AG09309 (cell line): ENCODE results near the gene DTL.

Source experiments
- DNase-seq: peaks from one replicate; pipeline ENCODE4 v3.0.0-alpha.2; 2010; ENCODE audit warnings: low read depth
- H3K4me3 ChIP-seq: 2 replicates; pipeline ENCODE4 v1.5.1; 2011; ENCODE audit warnings: mild to moderate bottlenecking, low read depth, low read length, moderate library complexity; ENCODE audit not compliant: control insufficient read depth
- CTCF ChIP-seq: IDR thresholded peaks from 2 replicates; pipeline ENCODE4 v1.5.1; 2011; ENCODE audit warnings: mild to moderate bottlenecking, low read depth, low read length, inconsistent platforms; ENCODE audit not compliant: insufficient read depth, control insufficient read depth; ENCODE audit errors: missing control alignments

Gene DTL

GRCh38 chr1:212152869-212153268 is 117.3 kb downstream of the DTL start:
- no peak for DNase-seq
- no peak overlapping the region for H3K4me3 ChIP-seq
- TF ChIP-seq CTCF, result no peak

DNA sequence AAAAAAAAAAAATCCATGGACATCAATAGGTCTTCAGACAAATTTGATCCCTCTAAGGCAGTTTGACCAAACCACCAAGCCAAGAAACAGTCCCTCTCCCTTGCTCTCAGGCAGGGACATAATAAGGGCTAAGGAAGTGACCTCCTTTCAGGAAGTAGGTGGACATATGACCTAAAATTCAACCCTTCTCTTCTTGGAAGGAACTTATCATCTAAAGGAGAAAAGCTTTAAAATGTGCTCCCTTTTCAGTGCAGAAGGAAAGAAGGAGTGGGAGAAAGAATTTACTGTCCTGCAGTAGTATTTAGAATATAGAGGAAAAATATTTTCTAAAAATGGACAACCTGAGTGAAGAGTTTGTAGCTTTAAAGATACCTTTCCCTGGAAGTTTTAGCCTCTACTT is 118.1 kb downstream of the DTL start:
- no peak for TF ChIP-seq CTCF
- no peak for DNase-seq
- no peak overlapping the region for H3K4me3 ChIP-seq
